K562 (cell line): ENCODE data around the gene CLDN2. TPM values are rescaled to one million over a fixed set of nuclear protein-coding genes. Genes with fewer than 3 reads are reported as not detected.

Experiments
- ATAC-seq: fragments of 200-7000 bp; cut with Tn5 transposase; 3 replicates; pipeline ENCODE4 v1.9.1; 2020; ENCODE audit warnings: moderate library complexity
- BruUV-seq: library from RNA; stranded (reverse); fragments of 400-500 nt; replicated peaks from 2 replicates; lab custom pipeline; 2021; lab: Mats Ljungman, UMichigan
- CTCF ChIA-PET: fragments of 300-600 bp; formaldehyde crosslinking; extraction: SDS; loops from one replicate; lab custom pipeline; 2021; ENCODE audit warnings: low intra/inter-chr PET ratio; lab: Yijun Ruan, JAX
- POLR2A ChIA-PET: fragments of 300-600, 350-650 bp; sonication (Branson Sonifier 250); formaldehyde crosslinking; extraction: SDS; loops from one replicate; lab custom pipeline; 2021; ENCODE audit warnings: antibody characterized with exemption, inconsistent platforms; lab: Yijun Ruan, JAX
- DNase-seq, 4 experiments: peaks; one replicate each; pipeline versions ENCODE4 v3.0.0 to v3.0.0-alpha.2; 2011 to 2018; ENCODE audit warnings: low spot score in 3 of 4, mixed read lengths in 3 of 4; ENCODE audit errors: extremely low read depth in 1 of 4
- FAIRE-seq: peaks from 2 replicates; lab custom pipeline; 2011; peaks lifted over from hg19 to GRCh38; lab: Jason Lieb, UNC
- H2AFZ ChIP-seq: 2 replicates; pipeline ENCODE4 v1.6.0; 2011; ENCODE audit warnings: low read depth, low read length, control low read depth, inconsistent platforms
- H3K27ac ChIP-seq: fragments of 200-600 bp; 3 replicates; pipeline ENCODE4 v1.8.0; 2011; ENCODE audit warnings: low read depth, mild to moderate bottlenecking, control low read depth, inconsistent platforms, low read length, moderate library complexity, mixed read lengths; ENCODE audit errors: extremely low read depth
- H3K27me3 ChIP-seq, 2 experiments: fragments of 300-600 bp in 1 of 2; 2 replicates in 1 of 2; 3 replicates in 1 of 2; pipeline versions ENCODE4 v1.6.0 to v1.8.0; 2011; ENCODE audit warnings: inconsistent platforms in 2 of 2, low read length in 2 of 2, mild to moderate bottlenecking in 1 of 2, mixed read lengths in 1 of 2, moderate library complexity in 1 of 2; ENCODE audit not compliant: control insufficient read depth in 2 of 2, insufficient read depth in 2 of 2
- H3K36me3 ChIP-seq: fragments of 300-600 bp; 3 replicates; pipeline ENCODE4 v1.8.0; 2011; ENCODE audit warnings: mild to moderate bottlenecking, low read length, inconsistent platforms; ENCODE audit not compliant: control insufficient read depth, insufficient read depth
- H3K4me1 ChIP-seq, 2 experiments: fragments of 200-600 bp in 1 of 2; replicated peaks in 1 of 2; 2 replicates in 1 of 2; 3 replicates in 1 of 2; pipeline versions ENCODE4 v1.5.1 to v1.8.0; 2011; ENCODE audit warnings: inconsistent platforms in 2 of 2, low read length in 2 of 2, mild to moderate bottlenecking in 1 of 2, mixed read lengths in 1 of 2, moderate library complexity in 1 of 2; ENCODE audit not compliant: control insufficient read depth in 2 of 2, insufficient read depth in 2 of 2
- H3K4me2 ChIP-seq: 2 replicates; pipeline ENCODE4 v1.6.1; 2011; ENCODE audit warnings: low read length, control low read depth, inconsistent platforms, mixed read lengths; ENCODE audit not compliant: insufficient read depth
- H3K4me3 ChIP-seq: fragments of 200-600 bp; sonication (generic), shearing (Covaris generic); 2 replicates; pipeline ENCODE4 v1.5.1; 2016; ENCODE audit warnings: control low read depth, inconsistent platforms
- H3K79me2 ChIP-seq: fragments of 200-600 bp; 3 replicates; pipeline ENCODE4 v1.8.0; 2011; ENCODE audit warnings: low read length, inconsistent platforms; ENCODE audit not compliant: control insufficient read depth, insufficient read depth
- H3K9ac ChIP-seq, 2 experiments: 2 replicates each; pipeline versions ENCODE4 v1.6.0 to v1.6.1; 2011; ENCODE audit warnings: low read depth in 2 of 2, low read length in 2 of 2, control low read depth in 1 of 2, inconsistent platforms in 1 of 2, mild to moderate bottlenecking in 1 of 2, mixed read lengths in 1 of 2; ENCODE audit not compliant: insufficient read depth in 1 of 2
- H3K9me1 ChIP-seq: one replicate; pipeline ENCODE4 v1.6.0; 2011; ENCODE audit warnings: inconsistent platforms, mild to moderate bottlenecking, low read length, moderate library complexity; ENCODE audit not compliant: control insufficient read depth, insufficient read depth
- H3K9me3 ChIP-seq: replicated peaks from 2 replicates; pipeline ENCODE4 v1.5.1; 2011; ENCODE audit warnings: low read depth, low read length, inconsistent platforms; ENCODE audit not compliant: control insufficient read depth, insufficient read depth
- H4K20me1 ChIP-seq: replicated peaks from 2 replicates; pipeline ENCODE4 v1.6.1; 2011; ENCODE audit warnings: low read length, inconsistent platforms, mixed read lengths; ENCODE audit not compliant: control insufficient read depth, insufficient read depth
- CCNT2 ChIP-seq: IDR thresholded peaks from 2 replicates; pipeline ENCODE4 v1.6.1; 2011; ENCODE audit warnings: borderline replicate concordance, low read depth, mild to moderate bottlenecking, moderate library complexity, mixed read lengths, low read length; ENCODE audit not compliant: insufficient read length; ENCODE audit errors: extremely low read depth
- EP300 ChIP-seq: IDR thresholded peaks from 2 replicates; pipeline ENCODE4 v1.6.1; 2012; ENCODE audit warnings: low read length, improper control_type of control experiment
- MAFK ChIP-seq: IDR thresholded peaks from 2 replicates; pipeline ENCODE4 v1.6.1; 2011; ENCODE audit warnings: low read length, improper control_type of control experiment
- POLR2AphosphoS5 ChIP-seq: IDR thresholded peaks from 2 replicates; pipeline ENCODE4 v1.6.1; 2011; ENCODE audit warnings: mild to moderate bottlenecking, low read depth, low read length, moderate library complexity; ENCODE audit not compliant: control insufficient read depth, insufficient read depth
- TEAD4 ChIP-seq, 2 experiments: sonication (generic) in 1 of 2; formaldehyde crosslinking in 1 of 2; IDR thresholded peaks; 2 replicates each; pipeline versions ENCODE4 v1.6.1 to v1.8.0; 2012 to 2022; ENCODE audit warnings: borderline replicate concordance in 1 of 2, inconsistent platforms in 1 of 2, low read length in 1 of 2, mild to moderate bottlenecking in 1 of 2, missing genetic modification reagents in 1 of 2
- ZNF512 ChIP-seq: IDR thresholded peaks from 2 replicates; pipeline ENCODE4 v1.6.1; 2016; ENCODE audit warnings: missing genetic modification characterization, missing compliant biosample characterization
- ZSCAN29 ChIP-seq: fragments of 450-650 bp; IDR thresholded peaks from 2 replicates; pipeline ENCODE4 v1.6.1; 2017
- WGBS: fragments of 100-300 bp; shearing (Covaris generic); methylation state at CpG from one replicate; pipeline ENCODE4 v1.1.6; 2016; ENCODE audit warnings: low coverage, mixed read lengths; ENCODE audit not compliant: insufficient coverage; ENCODE audit errors: missing lambda C conversion rate; 5-methylcytosine and 5-hydroxymethylcytosine counted together
- in situ Hi-C: fragments of 300-500 bp; cut with MboI; formaldehyde crosslinking; loops from 4 replicates; pipeline ENCODE4 v1.15.0; 2018; ENCODE audit warnings: inconsistent platforms, mixed read lengths
- intact Hi-C: fragments of 100-400 bp; cut with micrococcal nuclease; formaldehyde crosslinking; loops from 2 replicates; pipeline ENCODE4 v1.14.2; 2022
- polyA plus RNA-seq, 8 experiments: library from polyadenylated mRNA; depleted of rRNA in 4 of 8; stranded (reverse) in 5 of 8; unstranded in 3 of 8; fragments of >200 nt; fragmentation: Nextera tagmentation in 2 of 8; fragmentation: Illumina TruSeq in 1 of 8; extraction: Ambion mirVana in 2 of 8; extraction: Trizol in 1 of 8; gene quantifications; 2 replicates each; pipeline versions ENCODE4 v1.2.1 to v1.2.3, GENCODE V29; 2011 to 2014; ENCODE audit warnings: inconsistent platforms in 1 of 8, missing spikeins in 1 of 8
- total RNA-seq, 7 experiments: library from RNA; depleted of rRNA in 6 of 7; stranded (reverse); fragments of >200 nt in 6 of 7; fragmentation: Illumina TruSeq in 2 of 7; extraction: Trizol in 2 of 7; gene quantifications; 2 replicates each; pipeline versions ENCODE4 v1.2.1 to v1.2.3, GENCODE V29; 2011 to 2021; ENCODE audit warnings: low replicate concordance in 1 of 7
- TF ChIP-seq, protein P1 (sequence below), 2 experiments: fragments of 450-650 bp in 1 of 2; IDR thresholded peaks; 2 replicates each; pipeline ENCODE4 v1.6.1; 2011 to 2017; ENCODE audit warnings: low read depth in 2 of 2, antibody characterized with exemption in 1 of 2, borderline replicate concordance in 1 of 2, low read length in 1 of 2, mild to moderate bottlenecking in 1 of 2, mixed read lengths in 1 of 2; ENCODE audit not compliant: control insufficient read depth in 1 of 2

Gene CLDN2
- total and polyA plus RNA-seq, 9 of the 15 experiments (the other 6 are each of a cell fraction or from before 2014, with no cell fraction given): not detected

DNA sequence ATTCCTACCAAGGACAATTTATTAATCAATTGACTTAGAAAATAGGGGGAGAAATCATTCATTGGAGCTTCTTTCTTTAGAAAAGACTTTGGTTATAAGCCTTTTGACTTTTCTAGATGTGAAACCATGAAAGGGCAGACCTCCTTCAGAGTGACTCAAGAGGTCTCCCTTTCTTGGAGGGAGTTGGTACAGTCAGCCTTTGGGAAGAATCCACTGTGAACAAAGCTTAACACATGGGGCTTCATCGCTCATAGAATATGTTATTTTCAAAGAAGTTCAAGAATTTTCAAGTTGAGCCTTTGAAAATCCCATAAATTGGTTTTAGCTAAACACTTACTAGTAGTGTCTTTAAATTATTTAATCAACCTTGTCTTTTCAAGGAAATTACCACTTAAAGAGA is 45.1 kb upstream of the CLDN2 start:
- Histone ChIP-seq H3K79me2 (no peaks in the 10 kb centered on the region), H3K27me3 (no peaks in the 10 kb centered on the region), H3K4me3 (no peak overlapping the region), H2AFZ (no peak overlapping the region), H4K20me1 (no peaks in the 10 kb centered on the region), H3K9me3 (no peaks in the 10 kb centered on the region), H3K27ac (no peak overlapping the region), H3K36me3 (no peaks in the 10 kb centered on the region), H3K9ac (no peak overlapping the region), H3K4me2 (no peak overlapping the region), H3K9me1 (no peaks in the 10 kb centered on the region), H3K4me1 (no peaks in the 10 kb centered on the region)
- POLR2A ChIA-PET: no interaction called here
- CTCF ChIA-PET: no interaction called here
- in situ Hi-C loops: loop anchor here (25.0 kb wide), 1 partner anchor 1012 kb away; no protein-coding TSS in a partner anchor
- intact Hi-C loops: no loop called here
- DNase-seq (no peak), FAIRE-seq (no peak), ATAC-seq (no peak)
- WGBS: 0% methylated on average over 1 of the region's 1 CpG
- BruUV-seq: no TSS peak
- TF ChIP-seq ZNF512 (tag) (no peak), ZSCAN29 (no peak), EP300 (no peak), TEAD4 (IDR thresholded peaks at IDR 0.05; ENCODE audit: low read length) (no peak), TEAD4 (CRISPR knock-in tag; IDR thresholded peaks at IDR 0.05; ENCODE audit: borderline replicate concordance) (no peak), MAFK (no peak), POLR2AphosphoS5 (no peak), CCNT2 (no peak)
- TF ChIP-seq, protein P1, sequence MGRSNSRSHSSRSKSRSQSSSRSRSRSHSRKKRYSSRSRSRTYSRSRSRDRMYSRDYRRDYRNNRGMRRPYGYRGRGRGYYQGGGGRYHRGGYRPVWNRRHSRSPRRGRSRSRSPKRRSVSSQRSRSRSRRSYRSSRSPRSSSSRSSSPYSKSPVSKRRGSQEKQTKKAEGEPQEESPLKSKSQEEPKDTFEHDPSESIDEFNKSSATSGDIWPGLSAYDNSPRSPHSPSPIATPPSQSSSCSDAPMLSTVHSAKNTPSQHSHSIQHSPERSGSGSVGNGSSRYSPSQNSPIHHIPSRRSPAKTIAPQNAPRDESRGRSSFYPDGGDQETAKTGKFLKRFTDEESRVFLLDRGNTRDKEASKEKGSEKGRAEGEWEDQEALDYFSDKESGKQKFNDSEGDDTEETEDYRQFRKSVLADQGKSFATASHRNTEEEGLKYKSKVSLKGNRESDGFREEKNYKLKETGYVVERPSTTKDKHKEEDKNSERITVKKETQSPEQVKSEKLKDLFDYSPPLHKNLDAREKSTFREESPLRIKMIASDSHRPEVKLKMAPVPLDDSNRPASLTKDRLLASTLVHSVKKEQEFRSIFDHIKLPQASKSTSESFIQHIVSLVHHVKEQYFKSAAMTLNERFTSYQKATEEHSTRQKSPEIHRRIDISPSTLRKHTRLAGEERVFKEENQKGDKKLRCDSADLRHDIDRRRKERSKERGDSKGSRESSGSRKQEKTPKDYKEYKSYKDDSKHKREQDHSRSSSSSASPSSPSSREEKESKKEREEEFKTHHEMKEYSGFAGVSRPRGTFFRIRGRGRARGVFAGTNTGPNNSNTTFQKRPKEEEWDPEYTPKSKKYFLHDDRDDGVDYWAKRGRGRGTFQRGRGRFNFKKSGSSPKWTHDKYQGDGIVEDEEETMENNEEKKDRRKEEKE (IDR thresholded peaks at IDR 0.05; ENCODE audit: borderline replicate concordance in 1 of 2, control insufficient read depth in 1 of 2, low read depth in 2 of 2, low read length in 1 of 2): no peak
